MCF 10A (cell line): Measurements from ENCODE around the gene BOLA3. TPM values are rescaled to one million over a fixed set of nuclear protein-coding genes. Genes with fewer than 3 reads are reported as not detected.
A peak's percentile ranks its signal among the peaks of the same experiment; 100 is the strongest.

Experiments used
- Bru-seq: library from RNA; stranded (reverse); fragments of 400-500 nt; gene quantifications from one replicate; lab custom pipeline; 2021; lab: Mats Ljungman, UMichigan
- BruChase-seq, 2 experiments: library from RNA; stranded (reverse); fragments of 400-500 nt; gene quantifications; one replicate each; lab custom pipeline; 2021; lab: Mats Ljungman, UMichigan
- BruUV-seq: library from RNA; stranded (reverse); fragments of 400-500 nt; replicated peaks from 2 replicates; lab custom pipeline; 2021; lab: Mats Ljungman, UMichigan
- CTCF ChIA-PET: fragments of 300-600 bp; sonication (Branson Sonifier 250); formaldehyde crosslinking; extraction: SDS; loops from one replicate; lab custom pipeline; 2021; ENCODE audit warnings: antibody characterized with exemption, inconsistent platforms; lab: Yijun Ruan, JAX
- POLR2A ChIA-PET: fragments of 300-600, 350-650 bp; sonication (Branson Sonifier 250); formaldehyde crosslinking; extraction: SDS; loops from one replicate; lab custom pipeline; 2020; ENCODE audit warnings: antibody characterized with exemption, inconsistent platforms; lab: Yijun Ruan, JAX
- DNase-seq: peaks from one replicate; pipeline ENCODE4 v3.0.0-alpha.2; 2018; ENCODE audit not compliant: unreplicated experiment
- H3K27ac Mint-ChIP-seq: one replicate; pipeline ENCODE4 v1.8.0; 2022; ENCODE audit warnings: mild to moderate bottlenecking, low read depth, mixed read lengths; ENCODE audit not compliant: unreplicated experiment
- H3K27me3 Mint-ChIP-seq: one replicate; pipeline ENCODE4 v1.8.0; 2022; ENCODE audit warnings: mixed read lengths; ENCODE audit not compliant: insufficient read depth, unreplicated experiment
- H3K36me3 Mint-ChIP-seq: one replicate; pipeline ENCODE4 v1.8.0; 2022; ENCODE audit warnings: mild to moderate bottlenecking, moderate library complexity, mixed read lengths; ENCODE audit not compliant: insufficient read depth, unreplicated experiment
- H3K4me1 Mint-ChIP-seq: one replicate; pipeline ENCODE4 v1.8.0; 2022; ENCODE audit warnings: mixed read lengths; ENCODE audit not compliant: insufficient read depth, unreplicated experiment
- H3K4me3 Mint-ChIP-seq: one replicate; pipeline ENCODE4 v1.8.0; 2022; ENCODE audit warnings: mild to moderate bottlenecking, moderate library complexity, mixed read lengths; ENCODE audit not compliant: unreplicated experiment
- H3K9me3 Mint-ChIP-seq: one replicate; pipeline ENCODE4 v1.8.0; 2022; ENCODE audit warnings: mixed read lengths; ENCODE audit not compliant: unreplicated experiment
- CTCF ChIP-seq: fragments of 200-600 bp; IDR thresholded peaks from one replicate; pipeline ENCODE4 v1.8.0; 2022; ENCODE audit warnings: antibody characterized with exemption, mild to moderate bottlenecking; ENCODE audit not compliant: unreplicated experiment
- intact Hi-C: fragments of 100-400 bp; cut with micrococcal nuclease; formaldehyde crosslinking; loops from 2 replicates; pipeline ENCODE4 v1.14.1; 2022
- long read RNA-seq: library from polyadenylated mRNA; stranded (forward); transcript quantifications from one replicate; pipeline ENCODE4 v2.0.0, GENCODE V29; 2022
- total RNA-seq: library from RNA; stranded (reverse); gene quantifications from 2 replicates; pipeline ENCODE4 v1.2.3, GENCODE V29; 2022

Gene BOLA3
- total RNA-seq (72.5 and 83.8 TPM in 2 replicates), Bru-seq, nascent RNA (percentile 58 among the genes with signal in this experiment), BruChase-seq, experiment 1, labeled RNA remaining after a 6-hour chase (percentile 56 among the genes with signal in this experiment), BruChase-seq, experiment 2, labeled RNA remaining after a 2-hour chase (percentile 48 among the genes with signal in this experiment)
- long read RNA-seq, transcript BOLA3-202 (4 exons, 639 nt) = major isoform, 125 of 201 reads
- long read RNA-seq, transcript BOLA3-201 (3 exons, 444 nt) = minor isoform, 67 of 201 reads
- long read RNA-seq, partial matches to known transcripts = 1 of 201 reads
- long read RNA-seq, other reads (novel, unspliced or antisense) = 4 of 201 reads

GRCh38 chr2:74147727-74148456 is at the start of gene BOLA3:
Gene BOLA3 (minus strand): TSS chr2:74147912. CDS start chr2:74147874, 38 bp downstream.
- Mint-ChIP-seq H3K4me3 (no peak within 1 kb of the TSS), H3K36me3 (peaks cover 31% of the 10 kb centered on the region), H3K9me3 (no peaks in the 10 kb centered on the region), H3K27ac (no peak within 1 kb of the TSS), H3K27me3 (no peaks in the 10 kb centered on the region), H3K4me1 (no peaks in the 10 kb centered on the region)
- DNase-seq = peak; percentile 80
- peak; percentile 70 for TF ChIP-seq CTCF
- no TSS peak for BruUV-seq
- CTCF ChIA-PET = interaction anchor here (0.5 to 8.3 kb wide), 31 partner anchors 9 to 708 kb away, joined by 3 to 137 read pairs (median 3); partner anchors contain the start of gene STAMBP
- POLR2A ChIA-PET = interaction anchor here (0.6 to 5.5 kb wide), 12 partner anchors 12 to 336 kb away, joined by 3 to 29 read pairs (median 4); partner anchors contain the start of genes MOB1A, MTHFD2 and STAMBP
- intact Hi-C loops = loop anchor here (2.0 kb wide), 2 partner anchors 209 to 323 kb away; no protein-coding TSS in a partner anchor

GRCh38 chr2:74197049-74197448 is 49.3 kb upstream of the BOLA3 start:
- no peak for TF ChIP-seq CTCF
- no peaks in the 10 kb centered on the region for H3K9me3 Mint-ChIP-seq
- intact Hi-C loops = no loop called here
- BruUV-seq = no TSS peak
- H3K27me3 Mint-ChIP-seq = no peaks in the 10 kb centered on the region
- no peak overlapping the region for H3K27ac Mint-ChIP-seq
- H3K4me3 Mint-ChIP-seq = no peak overlapping the region
- no peak for DNase-seq
- H3K36me3 Mint-ChIP-seq = peaks cover 18% of the 10 kb centered on the region
- POLR2A ChIA-PET = interaction anchor here (0.7 to 5.6 kb wide), 7 partner anchors 9 to 369 kb away, joined by 3 to 148 read pairs (median 5); partner anchors contain the start of gene MOB1A
- CTCF ChIA-PET = interaction anchor here (0.6 kb wide), 1 partner anchor 962 kb away, joined by 3 read pairs; no protein-coding TSS in a partner anchor
- peaks cover 23% of the 10 kb centered on the region for H3K4me1 Mint-ChIP-seq

- H3K36me3 Mint-ChIP-seq = peaks cover 9% of the 10 kb centered on the region
- H3K4me3 Mint-ChIP-seq = no peak overlapping the region
- H3K9me3 Mint-ChIP-seq = no peaks in the 10 kb centered on the region
- ChIA-PET CTCF (no interaction called here), POLR2A (interaction anchor here (0.6 kb wide), 1 partner anchor 16 kb away, joined by 3 read pairs; no protein-coding TSS in a partner anchor)
- H3K4me1 Mint-ChIP-seq = peaks cover 12% of the 10 kb centered on the region
- no peaks in the 10 kb centered on the region for H3K27me3 Mint-ChIP-seq
- no peak for TF ChIP-seq CTCF
- DNase-seq = no peak
- BruUV-seq = no TSS peak
- no peak overlapping the region for H3K27ac Mint-ChIP-seq
- intact Hi-C loops = no loop called here
These were observed 47.1 kb upstream of the BOLA3 start for GRCh38 chr2:74194799-74195198.
